ENCODE results near the gene BABAM1. TPM values are rescaled to one million over a fixed set of nuclear protein-coding genes. Genes with fewer than 3 reads are reported as not detected.
A peak's percentile ranks its signal among the peaks of the same experiment; 100 is the strongest.

BABAM1 gene
- total RNA-seq, 6 donors from 2014 or later = 45.1 to 95.3 (median 82.3) TPM

- peak; percentile 81 to 90 for DNase-seq
- Histone ChIP-seq H3K4me1 (peaks cover 0 to 13% (median 9%) of the 10 kb centered on the region in 4 donors), H3K4me3 (peak overlapping the region in 1 of 4 donors; percentile 3), H3K9me3 (no peaks in the 10 kb centered on the region), H3K36me3 (peaks cover 0 to 12% (median 6%) of the 10 kb centered on the region in 4 donors), H3K27ac (peak overlapping the region in 1 of 4 donors; percentile 44), H3K27me3 (no peaks in the 10 kb centered on the region)
- peak; percentile 91 to 93 for ATAC-seq (ENCODE audit: low FRiP score in 2 of 2)
- 22 to 23% methylated on average over 15 of the region's 15 CpGs for WGBS, 2 donors
- TF ChIP-seq, protein P1, sequence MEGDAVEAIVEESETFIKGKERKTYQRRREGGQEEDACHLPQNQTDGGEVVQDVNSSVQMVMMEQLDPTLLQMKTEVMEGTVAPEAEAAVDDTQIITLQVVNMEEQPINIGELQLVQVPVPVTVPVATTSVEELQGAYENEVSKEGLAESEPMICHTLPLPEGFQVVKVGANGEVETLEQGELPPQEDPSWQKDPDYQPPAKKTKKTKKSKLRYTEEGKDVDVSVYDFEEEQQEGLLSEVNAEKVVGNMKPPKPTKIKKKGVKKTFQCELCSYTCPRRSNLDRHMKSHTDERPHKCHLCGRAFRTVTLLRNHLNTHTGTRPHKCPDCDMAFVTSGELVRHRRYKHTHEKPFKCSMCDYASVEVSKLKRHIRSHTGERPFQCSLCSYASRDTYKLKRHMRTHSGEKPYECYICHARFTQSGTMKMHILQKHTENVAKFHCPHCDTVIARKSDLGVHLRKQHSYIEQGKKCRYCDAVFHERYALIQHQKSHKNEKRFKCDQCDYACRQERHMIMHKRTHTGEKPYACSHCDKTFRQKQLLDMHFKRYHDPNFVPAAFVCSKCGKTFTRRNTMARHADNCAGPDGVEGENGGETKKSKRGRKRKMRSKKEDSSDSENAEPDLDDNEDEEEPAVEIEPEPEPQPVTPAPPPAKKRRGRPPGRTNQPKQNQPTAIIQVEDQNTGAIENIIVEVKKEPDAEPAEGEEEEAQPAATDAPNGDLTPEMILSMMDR (IDR thresholded peaks at IDR 0.05) = peak; percentile 86 to 94 (median 90)
- no peak for TF ChIP-seq POLR2A (IDR thresholded peaks at IDR 0.05)
These were observed 6.4 kb upstream of the BABAM1 start for GRCh38 chr19:17260842-17261325.

- DNase-seq = peak in 1 of 2 donors; percentile 59
- Histone ChIP-seq H3K4me1 (peaks cover 0 to 23% (median 12%) of the 10 kb centered on the region in 4 donors), H3K36me3 (peaks cover 0 to 12% (median 3%) of the 10 kb centered on the region in 4 donors), H3K27me3 (no peaks in the 10 kb centered on the region), H3K27ac (peak overlapping the region in 2 of 4 donors; percentile 54 to 86), H3K9me3 (no peaks in the 10 kb centered on the region), H3K4me3 (peak overlapping the region; percentile 7 to 53 (median 44))
- 45 to 64% methylated on average over 13 to 16 of the region's 16 CpGs for WGBS, 2 donors
- TF ChIP-seq EP300 (IDR thresholded peaks at IDR 0.05) = no peak
- TF ChIP-seq POLR2AphosphoS5 (IDR thresholded peaks at IDR 0.05) = no peak
- TF ChIP-seq POLR2A (IDR thresholded peaks at IDR 0.05) = no peak
- TF ChIP-seq, protein P1 (IDR thresholded peaks at IDR 0.05) = no peak
- no peak for ATAC-seq (ENCODE audit: low FRiP score in 2 of 2)
These were observed 4.7 kb upstream of the BABAM1 start for GRCh38 chr19:17262557-17262956.

GRCh38 chr19:17263712-17264640 lies 3.3 kb upstream of the BABAM1 start:
- 58 to 73% methylated on average over 15 to 23 of the region's 23 CpGs for WGBS, 2 donors
- Histone ChIP-seq H3K36me3 (peaks cover 0 to 9% (median 4%) of the 10 kb centered on the region in 4 donors), H3K4me3 (peak overlapping the region; percentile 26 to 53 (median 44)), H3K27me3 (no peaks in the 10 kb centered on the region), H3K27ac (peak overlapping the region; percentile 67 to 86 (median 74)), H3K4me1 (peaks cover 6 to 36% (median 22%) of the 10 kb centered on the region in 4 donors), H3K9me3 (no peaks in the 10 kb centered on the region)
- DNase-seq (peak in 1 of 2 donors; percentile 79), ATAC-seq (ENCODE audit: low FRiP score in 2 of 2) (no peak)
- TF ChIP-seq, protein P1 (IDR thresholded peaks at IDR 0.05) = no peak
- TF ChIP-seq POLR2AphosphoS5 (IDR thresholded peaks at IDR 0.05) = no peak
- no peak for TF ChIP-seq POLR2A (IDR thresholded peaks at IDR 0.05)
- TF ChIP-seq EP300 (IDR thresholded peaks at IDR 0.05) = no peak

GRCh38 chr19:17264641-17264979 lies 2.6 kb upstream of the BABAM1 start, which contains the start of gene USHBP1:
USHBP1 (minus strand) TSS chr19:17264745; CDS start chr19:17264299, 446 bp downstream.
- WGBS, 2 donors = 25 to 31% methylated on average over 5 of the region's 5 CpGs
- peak within 1 kb of the TSS; percentile 67 to 86 (median 74) for H3K27ac ChIP-seq
- H3K4me1 ChIP-seq = peaks cover 6 to 36% (median 22%) of the 10 kb centered on the region in 4 donors
- ATAC-seq (ENCODE audit: low FRiP score in 2 of 2) (no peak), DNase-seq (peak in 1 of 2 donors; percentile 39)
- H3K27me3 ChIP-seq = no peaks in the 10 kb centered on the region
- H3K36me3 ChIP-seq = peaks cover 0 to 11% (median 6%) of the 10 kb centered on the region in 4 donors
- H3K4me3 ChIP-seq = peak within 1 kb of the TSS; percentile 26 to 53 (median 44)
- H3K9me3 ChIP-seq = no peaks in the 10 kb centered on the region
- TF ChIP-seq EP300 (IDR thresholded peaks at IDR 0.05) (peak in 2 of 4 donors; percentile 31 to 62), POLR2AphosphoS5 (IDR thresholded peaks at IDR 0.05) (peak in 1 of 2 donors; percentile 84), POLR2A (IDR thresholded peaks at IDR 0.05) (peak in 2 of 4 donors; percentile 50 to 52)
- TF ChIP-seq, protein P1 (IDR thresholded peaks at IDR 0.05) = no peak

All from upper lobe of left lung (tissue), 6 donors.